Epithelial cell of prostate (primary cell): ENCODE results near the gene CCDC3.

Source experiments
- DNase-seq: peaks from one replicate; pipeline ENCODE4 v3.0.0-alpha.2; 2011; ENCODE audit warnings: low read depth, low spot score
- H3K27ac ChIP-seq: fragments of 450-650 bp; 2 replicates; pipeline ENCODE4 v1.5.1; 2017; ENCODE audit warnings: mild to moderate bottlenecking

Gene CCDC3

GRCh38 chr10:12966067-12966466 is 35.4 kb downstream of the CCDC3 start:
- DNase-seq = no peak

GRCh38 chr10:12965571-12965970 is 35.9 kb downstream of the CCDC3 start:
- no peak overlapping the region for H3K27ac ChIP-seq
- DNase-seq = no peak

More at GRCh38 chr10:12966067-12966466, 35.4 kb downstream of the CCDC3 start:
- H3K27ac ChIP-seq = no peak overlapping the region

GRCh38 chr10:12962556-12962955 is 39.0 kb downstream of the CCDC3 start:
- no peak overlapping the region for H3K27ac ChIP-seq
- DNase-seq = no peak

- no peak for DNase-seq
- H3K27ac ChIP-seq = no peak overlapping the region
Measured at GRCh38 chr10:12961416-12962205, 39.9 kb downstream of the CCDC3 start.

GRCh38 chr10:12960941-12961340 is 40.6 kb downstream of the CCDC3 start:
- no peak for DNase-seq
- H3K27ac ChIP-seq = no peak overlapping the region

GRCh38 chr10:12960334-12960898 is 41.1 kb downstream of the CCDC3 start:
- H3K27ac ChIP-seq = no peak overlapping the region
- DNase-seq = no peak

- no peak for DNase-seq
- no peak overlapping the region for H3K27ac ChIP-seq
Measured at GRCh38 chr10:12958546-12959110, 42.9 kb downstream of the CCDC3 start.

GRCh38 chr10:12957081-12957480 is 44.4 kb downstream of the CCDC3 start:
- no peak for DNase-seq
- H3K27ac ChIP-seq = no peak overlapping the region

- no peak for DNase-seq
- H3K27ac ChIP-seq = peak overlapping the region; percentile 29
Measured at GRCh38 chr10:12954866-12955265, 46.6 kb downstream of the CCDC3 start.

GRCh38 chr10:12950583-12951128 is 50.9 kb downstream of the CCDC3 start:
- no peak for DNase-seq
- H3K27ac ChIP-seq = peak overlapping the region; percentile 51

- DNase-seq = no peak
- no peak overlapping the region for H3K27ac ChIP-seq
Measured at GRCh38 chr10:12949248-12949647, 52.3 kb downstream of the CCDC3 start.

- DNase-seq = no peak
- no peak overlapping the region for H3K27ac ChIP-seq
Measured at GRCh38 chr10:12947741-12948140, 53.8 kb downstream of the CCDC3 start.

GRCh38 chr10:12946372-12946771 is 55.1 kb downstream of the CCDC3 start:
- no peak overlapping the region for H3K27ac ChIP-seq
- DNase-seq = no peak

GRCh38 chr10:12945690-12946359 is 55.7 kb downstream of the CCDC3 start:
- no peak for DNase-seq
- H3K27ac ChIP-seq = no peak overlapping the region

- no peak for DNase-seq
- H3K27ac ChIP-seq = no peak overlapping the region
Measured at GRCh38 chr10:12944931-12945330, 56.6 kb downstream of the CCDC3 start.

- DNase-seq = no peak
- no peak overlapping the region for H3K27ac ChIP-seq
Measured at GRCh38 chr10:12943425-12943824, 58.1 kb downstream of the CCDC3 start.

- no peak for DNase-seq
- no peak overlapping the region for H3K27ac ChIP-seq
Measured at GRCh38 chr10:12941966-12942365, 59.5 kb downstream of the CCDC3 start.

- DNase-seq = no peak
Measured at GRCh38 chr10:12940791-12941190, 60.7 kb downstream of the CCDC3 start.

GRCh38 chr10:12938271-12938670 is 63.2 kb downstream of the CCDC3 start:
- DNase-seq = no peak

More at GRCh38 chr10:12940791-12941190, 60.7 kb downstream of the CCDC3 start:
- no peak overlapping the region for H3K27ac ChIP-seq

GRCh38 chr10:12937527-12937926 is 64.0 kb downstream of the CCDC3 start:
- no peak overlapping the region for H3K27ac ChIP-seq
- no peak for DNase-seq

More at GRCh38 chr10:12938271-12938670, 63.2 kb downstream of the CCDC3 start:
- H3K27ac ChIP-seq = no peak overlapping the region

GRCh38 chr10:12934777-12935176 is 66.7 kb downstream of the CCDC3 start:
- H3K27ac ChIP-seq = peak overlapping the region; percentile 60
- DNase-seq = peak; percentile 64
